ENCODE measurements around the gene LAMB2.

- TF ChIP-seq, protein P1, sequence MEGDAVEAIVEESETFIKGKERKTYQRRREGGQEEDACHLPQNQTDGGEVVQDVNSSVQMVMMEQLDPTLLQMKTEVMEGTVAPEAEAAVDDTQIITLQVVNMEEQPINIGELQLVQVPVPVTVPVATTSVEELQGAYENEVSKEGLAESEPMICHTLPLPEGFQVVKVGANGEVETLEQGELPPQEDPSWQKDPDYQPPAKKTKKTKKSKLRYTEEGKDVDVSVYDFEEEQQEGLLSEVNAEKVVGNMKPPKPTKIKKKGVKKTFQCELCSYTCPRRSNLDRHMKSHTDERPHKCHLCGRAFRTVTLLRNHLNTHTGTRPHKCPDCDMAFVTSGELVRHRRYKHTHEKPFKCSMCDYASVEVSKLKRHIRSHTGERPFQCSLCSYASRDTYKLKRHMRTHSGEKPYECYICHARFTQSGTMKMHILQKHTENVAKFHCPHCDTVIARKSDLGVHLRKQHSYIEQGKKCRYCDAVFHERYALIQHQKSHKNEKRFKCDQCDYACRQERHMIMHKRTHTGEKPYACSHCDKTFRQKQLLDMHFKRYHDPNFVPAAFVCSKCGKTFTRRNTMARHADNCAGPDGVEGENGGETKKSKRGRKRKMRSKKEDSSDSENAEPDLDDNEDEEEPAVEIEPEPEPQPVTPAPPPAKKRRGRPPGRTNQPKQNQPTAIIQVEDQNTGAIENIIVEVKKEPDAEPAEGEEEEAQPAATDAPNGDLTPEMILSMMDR (conservative IDR thresholded peaks at IDR 0.05; ENCODE audit: low read depth in 2 of 2): no peak
- no peak for TF ChIP-seq EZH2 (IDR thresholded peaks at IDR 0.05; ENCODE audit: low read depth, unreplicated experiment)
- TF ChIP-seq EZH2phosphoT487 (IDR thresholded peaks at IDR 0.05; ENCODE audit: unreplicated experiment): no peak
- TF ChIP-seq POLR2AphosphoS5 (IDR thresholded peaks at IDR 0.05; ENCODE audit: low read depth): no peak
Measured at GRCh38 chr3:49081429-49081828, 51.4 kb downstream of the LAMB2 start.
